WTC11 (cell line): Measurements from ENCODE around the gene NCK1. TPM values are rescaled to one million over a fixed set of nuclear protein-coding genes. Genes with fewer than 3 reads are reported as not detected.

Source experiments
- ATAC-seq: fragments of 200-7000 bp; cut with Tn5 transposase; 2 replicates; pipeline ENCODE4 v1.10.0; 2021; ENCODE audit warnings: mild to moderate bottlenecking, moderate library complexity
- CTCF ChIA-PET: fragments of 300-600 bp; sonication (Branson Sonifier 250); formaldehyde crosslinking; loops from one replicate; lab custom pipeline; 2021; ENCODE audit warnings: antibody characterized with exemption; lab: Charles Lee
- POLR2A ChIA-PET: fragments of 350-600 bp; sonication (Branson Sonifier 250); formaldehyde crosslinking; loops from one replicate; lab custom pipeline; 2021; ENCODE audit warnings: antibody characterized with exemption; lab: Charles Lee
- DNase-seq: peaks from one replicate; pipeline ENCODE4 v3.0.0; 2021; ENCODE audit warnings: low spot score
- H3K27ac Mint-ChIP-seq: 2 replicates; pipeline ENCODE4 v1.8.0; 2021; ENCODE audit warnings: mixed read lengths
- H3K27me3 Mint-ChIP-seq: 2 replicates; pipeline ENCODE4 v1.8.0; 2021; ENCODE audit warnings: low read depth, mild to moderate bottlenecking, moderate library complexity, mixed read lengths
- H3K36me3 Mint-ChIP-seq: 2 replicates; pipeline ENCODE4 v1.8.0; 2021; ENCODE audit warnings: mixed read lengths
- H3K4me1 Mint-ChIP-seq: 2 replicates; pipeline ENCODE4 v1.8.0; 2022; ENCODE audit warnings: mixed read lengths
- H3K4me3 Mint-ChIP-seq: 2 replicates; pipeline ENCODE4 v1.8.0; 2021; ENCODE audit warnings: mild to moderate bottlenecking, moderate library complexity, mixed read lengths
- H3K9me3 Mint-ChIP-seq: 2 replicates; pipeline ENCODE4 v1.8.0; 2021; ENCODE audit warnings: mixed read lengths
- AFF4 ChIP-seq: sonication (generic); formaldehyde crosslinking; IDR thresholded peaks from 2 replicates; pipeline ENCODE4 v1.8.1; 2023; ENCODE audit warnings: mild to moderate bottlenecking, missing genetic modification reagents, borderline replicate concordance
- AR ChIP-seq: fragments of 250-450 bp; sonication (Bioruptor Pico); IDR thresholded peaks from 2 replicates; pipeline ENCODE4 v1.9.0; 2021; ENCODE audit warnings: mild to moderate bottlenecking
- ATF1 ChIP-seq: sonication (generic); formaldehyde crosslinking; IDR thresholded peaks from 2 replicates; pipeline ENCODE4 v1.8.1; 2023; ENCODE audit warnings: mild to moderate bottlenecking, moderate library complexity, missing genetic modification reagents
- EMX1 ChIP-seq: fragments of 250-450 bp; sonication (Bioruptor Pico); IDR thresholded peaks from 2 replicates; pipeline ENCODE4 v1.8.0; 2021; ENCODE audit warnings: mild to moderate bottlenecking
- ESRRA ChIP-seq: sonication (generic); formaldehyde crosslinking; IDR thresholded peaks from 2 replicates; pipeline ENCODE4 v1.8.1; 2022; ENCODE audit warnings: mild to moderate bottlenecking, missing genetic modification reagents, borderline replicate concordance
- ETV6 ChIP-seq: sonication (generic); formaldehyde crosslinking; IDR thresholded peaks from 2 replicates; pipeline ENCODE4 v1.8.1; 2022; ENCODE audit warnings: mild to moderate bottlenecking, missing genetic modification reagents
- FOXK1 ChIP-seq: sonication (generic); formaldehyde crosslinking; IDR thresholded peaks from 2 replicates; pipeline ENCODE4 v1.8.0; 2022; ENCODE audit warnings: mild to moderate bottlenecking, moderate library complexity, missing genetic modification reagents
- IRF1 ChIP-seq: sonication (generic); formaldehyde crosslinking; IDR thresholded peaks from 2 replicates; pipeline ENCODE4 v1.8.0; 2023; ENCODE audit warnings: missing genetic modification reagents
- IRF2 ChIP-seq: sonication (generic); formaldehyde crosslinking; IDR thresholded peaks from 2 replicates; pipeline ENCODE4 v1.8.0; 2022; ENCODE audit warnings: low read depth, missing genetic modification reagents, borderline replicate concordance
- MAX ChIP-seq: sonication (generic); formaldehyde crosslinking; IDR thresholded peaks from 2 replicates; pipeline ENCODE4 v1.8.0; 2022; ENCODE audit warnings: mild to moderate bottlenecking, missing genetic modification reagents
- NFATC4 ChIP-seq: fragments of 250-450 bp; sonication (Bioruptor Pico); IDR thresholded peaks from 2 replicates; pipeline ENCODE4 v1.9.0; 2021; ENCODE audit warnings: mild to moderate bottlenecking
- NR3C1 ChIP-seq: sonication (generic); formaldehyde crosslinking; conservative IDR thresholded peaks from 2 replicates; pipeline ENCODE4 v1.8.1; 2023; ENCODE audit warnings: low read depth, mild to moderate bottlenecking, missing genetic modification reagents
- SOX15 ChIP-seq: fragments of 250-450 bp; sonication (Bioruptor Pico); IDR thresholded peaks from 2 replicates; pipeline ENCODE4 v1.9.0; 2021; ENCODE audit warnings: mild to moderate bottlenecking
- STAT6 ChIP-seq: sonication (generic); formaldehyde crosslinking; conservative IDR thresholded peaks from 2 replicates; pipeline ENCODE4 v1.8.1; 2023; ENCODE audit warnings: mild to moderate bottlenecking, low read depth, missing genetic modification reagents, moderate library complexity
- USF2 ChIP-seq: sonication (generic); formaldehyde crosslinking; IDR thresholded peaks from 2 replicates; pipeline ENCODE4 v1.8.1; 2023; ENCODE audit warnings: mild to moderate bottlenecking, missing genetic modification reagents, moderate library complexity
- ZBTB21 ChIP-seq: sonication (generic); formaldehyde crosslinking; IDR thresholded peaks from 2 replicates; pipeline ENCODE4 v1.8.1; 2023; ENCODE audit warnings: mild to moderate bottlenecking, missing genetic modification reagents, borderline replicate concordance
- ZSCAN18 ChIP-seq: fragments of 250-450 bp; sonication (Bioruptor Pico); IDR thresholded peaks from 2 replicates; pipeline ENCODE4 v2.1.2; 2022; ENCODE audit warnings: mild to moderate bottlenecking, moderate library complexity
- total RNA-seq: library from RNA; stranded (reverse); gene quantifications from 3 replicates; pipeline ENCODE4 v1.2.3, GENCODE V29; 2021

NCK1 gene
- total RNA-seq, 1 experiment from 2014 or later = 28.9 TPM

GRCh38 chr3:136957751-136958288, 95.8 kb downstream of the NCK1 start, which contains the start of gene IL20RB:
Gene IL20RB (plus strand): TSS chr3:136957983. CDS start chr3:136958114, 131 bp downstream.
- DNase-seq (peak; percentile 32), ATAC-seq (peak; percentile 85)
- Mint-ChIP-seq H3K4me1 (peaks cover 31% of the 10 kb centered on the region), H3K36me3 (no peaks in the 10 kb centered on the region), H3K9me3 (no peaks in the 10 kb centered on the region), H3K27ac (0 out of 2 replicates have a peak within 1 kb of the TSS, but pooled peaks have one; percentile 42), H3K27me3 (no peaks in the 10 kb centered on the region), H3K4me3 (no peak within 1 kb of the TSS)
- CTCF ChIA-PET = interaction anchor here (1.0 to 1.2 kb wide), 3 partner anchors 10 to 74 kb away, joined by 3 to 6 read pairs (median 3); no protein-coding TSS in a partner anchor
- TF ChIP-seq ZSCAN18 (CRISPR knock-in tag) (no peak), AR (no peak), EMX1 (no peak), ESRRA (CRISPR knock-in tag) (no peak), MAX (CRISPR knock-in tag) (peak; percentile 38; the same call in 1 of the 2 replicates)
- POLR2A ChIA-PET = interaction anchor here (1.1 to 1.2 kb wide), 2 partner anchors 96 to 205 kb away, joined by 5 to 16 read pairs; partner anchors contain the start of genes NCK1 and STAG1

- CTCF ChIA-PET = no interaction called here
- Mint-ChIP-seq H3K27ac (no peak overlapping the region), H3K36me3 (no peaks in the 10 kb centered on the region), H3K9me3 (peaks cover 6% of the 10 kb centered on the region; the same call in 1 of the 2 replicates)
- no peak for DNase-seq
- ATAC-seq = no peak
- no peak for TF ChIP-seq FOXK1 (CRISPR knock-in tag)
- TF ChIP-seq ATF1 = no peak
- TF ChIP-seq IRF1 (CRISPR knock-in tag) = no peak
- TF ChIP-seq STAT6 (CRISPR knock-in tag) = no peak
- no peak for TF ChIP-seq USF2 (CRISPR knock-in tag)
- no peak for TF ChIP-seq IRF2 (CRISPR knock-in tag)
- no peak for TF ChIP-seq ETV6 (CRISPR knock-in tag)
- TF ChIP-seq, all 79 proteins: peak for 0
- Mint-ChIP-seq H3K27me3 (no peaks in the 10 kb centered on the region), H3K4me3 (no peak overlapping the region), H3K4me1 (peaks cover 31% of the 10 kb centered on the region)
- POLR2A ChIA-PET = no interaction called here
Measured at GRCh38 chr3:136958939-136959338, 96.9 kb downstream of the NCK1 start.

GRCh38 chr3:136959599-136959998, 97.6 kb downstream of the NCK1 start:
- CTCF ChIA-PET = no interaction called here
- peaks cover 30% of the 10 kb centered on the region for H3K4me1 Mint-ChIP-seq
- DNase-seq (no peak), ATAC-seq (no peak)
- H3K9me3 Mint-ChIP-seq = peaks cover 6% of the 10 kb centered on the region; the same call in 1 of the 2 replicates
- no peaks in the 10 kb centered on the region for H3K27me3 Mint-ChIP-seq
- no peak overlapping the region for H3K4me3 Mint-ChIP-seq
- H3K36me3 Mint-ChIP-seq = no peaks in the 10 kb centered on the region
- no peak overlapping the region for H3K27ac Mint-ChIP-seq
- POLR2A ChIA-PET = no interaction called here
- TF ChIP-seq SOX15 (CRISPR knock-in tag) = no peak
- no peak for TF ChIP-seq ZBTB21 (CRISPR knock-in tag)
- no peak for TF ChIP-seq AFF4 (CRISPR knock-in tag)
- TF ChIP-seq NFATC4 (CRISPR knock-in tag) = no peak
- no peak for TF ChIP-seq NR3C1
